ENCODE measurements around the gene TGFBR3L. TPM values are rescaled to one million over a fixed set of nuclear protein-coding genes. Genes with fewer than 3 reads are reported as not detected.

The TGFBR3L gene
- total RNA-seq, 1 donor from 2014 or later: 2.8 TPM

- H3K4me2 ChIP-seq (ENCODE audit: low read length): no peak overlapping the region
- no peak overlapping the region for H2AFZ ChIP-seq (ENCODE audit: low read depth, low read length)
- no peak overlapping the region for H3K27ac ChIP-seq (ENCODE audit: low read depth, low read length)
- no peak for DNase-seq (ENCODE audit: low read depth)
- Mint-ChIP-seq H3K27me3 (ENCODE audit: low read depth, unreplicated experiment) (no peaks in the 10 kb centered on the region), H3K27ac (ENCODE audit: unreplicated experiment) (no peak overlapping the region), H3K9me3 (ENCODE audit: unreplicated experiment) (no peaks in the 10 kb centered on the region), H3K4me3 (ENCODE audit: unreplicated experiment) (no peak overlapping the region), H3K4me1 (ENCODE audit: low read depth, unreplicated experiment) (peaks cover 2% of the 10 kb centered on the region), H3K36me3 (ENCODE audit: low read depth, unreplicated experiment) (peaks cover 13% of the 10 kb centered on the region)
- H3K79me2 ChIP-seq (ENCODE audit: insufficient read depth, low read length): no peaks in the 10 kb centered on the region
- no peaks in the 10 kb centered on the region for H3K27me3 ChIP-seq (ENCODE audit: insufficient read depth, low read length)
- H3K4me3 ChIP-seq (ENCODE audit: insufficient read depth, low read depth, low read length): no peak overlapping the region
- FAIRE-seq: no peak
- peaks cover 12% of the 10 kb centered on the region for H4K20me1 ChIP-seq (ENCODE audit: insufficient read depth, low read length)
- H3K9ac ChIP-seq (ENCODE audit: low read length): no peak overlapping the region
- TF ChIP-seq CTCF (IDR thresholded peaks at IDR 0.05; ENCODE audit: insufficient read depth, low read depth, low read length) (no peak), EZH2 (IDR thresholded peaks at IDR 0.05; ENCODE audit: insufficient read depth, low read length) (no peak)
- no peaks in the 10 kb centered on the region for H3K4me1 ChIP-seq (ENCODE audit: insufficient read depth, low read length)
- H3K9me3 ChIP-seq (ENCODE audit: insufficient read depth, low read depth, low read length): no peaks in the 10 kb centered on the region
- peaks cover 21% of the 10 kb centered on the region for H3K36me3 ChIP-seq (ENCODE audit: insufficient read depth, low read length)
Measured at GRCh38 chr19:7961920-7962626, 47.4 kb downstream of the TGFBR3L start.

GRCh38 chr19:7962644-7963268 lies 48.1 kb downstream of the TGFBR3L start:
- no peaks in the 10 kb centered on the region for H3K27me3 Mint-ChIP-seq (ENCODE audit: low read depth, unreplicated experiment)
- no peaks in the 10 kb centered on the region for H3K27me3 ChIP-seq (ENCODE audit: insufficient read depth, low read length)
- peaks cover 2% of the 10 kb centered on the region for H3K4me1 Mint-ChIP-seq (ENCODE audit: low read depth, unreplicated experiment)
- no peak overlapping the region for H3K9ac ChIP-seq (ENCODE audit: low read length)
- peaks cover 13% of the 10 kb centered on the region for H3K36me3 Mint-ChIP-seq (ENCODE audit: low read depth, unreplicated experiment)
- H4K20me1 ChIP-seq (ENCODE audit: insufficient read depth, low read length): peaks cover 12% of the 10 kb centered on the region
- H3K4me3 ChIP-seq (ENCODE audit: insufficient read depth, low read depth, low read length): no peak overlapping the region
- H3K27ac Mint-ChIP-seq (ENCODE audit: unreplicated experiment): no peak overlapping the region
- H2AFZ ChIP-seq (ENCODE audit: low read depth, low read length): no peak overlapping the region
- H3K4me2 ChIP-seq (ENCODE audit: low read length): no peak overlapping the region
- H3K9me3 Mint-ChIP-seq (ENCODE audit: unreplicated experiment): no peaks in the 10 kb centered on the region
- no peak overlapping the region for H3K4me3 Mint-ChIP-seq (ENCODE audit: unreplicated experiment)
- FAIRE-seq: no peak
- H3K27ac ChIP-seq (ENCODE audit: low read depth, low read length): no peak overlapping the region
- no peaks in the 10 kb centered on the region for H3K9me3 ChIP-seq (ENCODE audit: insufficient read depth, low read depth, low read length)
- H3K4me1 ChIP-seq (ENCODE audit: insufficient read depth, low read length): no peaks in the 10 kb centered on the region
- TF ChIP-seq EZH2 (IDR thresholded peaks at IDR 0.05; ENCODE audit: insufficient read depth, low read length): no peak
- TF ChIP-seq CTCF (IDR thresholded peaks at IDR 0.05; ENCODE audit: insufficient read depth, low read depth, low read length): no peak
- no peak for DNase-seq (ENCODE audit: low read depth)
- no peaks in the 10 kb centered on the region for H3K79me2 ChIP-seq (ENCODE audit: insufficient read depth, low read length)
- H3K36me3 ChIP-seq (ENCODE audit: insufficient read depth, low read length): peaks cover 23% of the 10 kb centered on the region

- TF ChIP-seq CTCF (IDR thresholded peaks at IDR 0.05; ENCODE audit: insufficient read depth, low read depth, low read length) (no peak), EZH2 (IDR thresholded peaks at IDR 0.05; ENCODE audit: insufficient read depth, low read length) (no peak)
- Mint-ChIP-seq H3K27ac (ENCODE audit: unreplicated experiment) (no peak overlapping the region), H3K4me1 (ENCODE audit: low read depth, unreplicated experiment) (peaks cover 2% of the 10 kb centered on the region), H3K27me3 (ENCODE audit: low read depth, unreplicated experiment) (no peaks in the 10 kb centered on the region), H3K9me3 (ENCODE audit: unreplicated experiment) (no peaks in the 10 kb centered on the region), H3K4me3 (ENCODE audit: unreplicated experiment) (no peak overlapping the region), H3K36me3 (ENCODE audit: low read depth, unreplicated experiment) (peaks cover 13% of the 10 kb centered on the region)
- H2AFZ ChIP-seq (ENCODE audit: low read depth, low read length): no peak overlapping the region
- H3K9me3 ChIP-seq (ENCODE audit: insufficient read depth, low read depth, low read length): no peaks in the 10 kb centered on the region
- H3K79me2 ChIP-seq (ENCODE audit: insufficient read depth, low read length): no peaks in the 10 kb centered on the region
- no peak overlapping the region for H3K9ac ChIP-seq (ENCODE audit: low read length)
- FAIRE-seq (no peak), DNase-seq (ENCODE audit: low read depth) (no peak)
- no peaks in the 10 kb centered on the region for H3K27me3 ChIP-seq (ENCODE audit: insufficient read depth, low read length)
- H3K4me2 ChIP-seq (ENCODE audit: low read length): no peak overlapping the region
- peaks cover 23% of the 10 kb centered on the region for H3K36me3 ChIP-seq (ENCODE audit: insufficient read depth, low read length)
- H4K20me1 ChIP-seq (ENCODE audit: insufficient read depth, low read length): peaks cover 19% of the 10 kb centered on the region
- H3K4me1 ChIP-seq (ENCODE audit: insufficient read depth, low read length): no peaks in the 10 kb centered on the region
- H3K27ac ChIP-seq (ENCODE audit: low read depth, low read length): no peak overlapping the region
- no peak overlapping the region for H3K4me3 ChIP-seq (ENCODE audit: insufficient read depth, low read depth, low read length)
Measured at GRCh38 chr19:7963566-7963965, 48.9 kb downstream of the TGFBR3L start.

Data from astrocyte (in vitro differentiated cells and primary cell).